Right ventricle myocardium superior (tissue), 1 donor: ENCODE measurements around the gene CSTPP1. TPM values are rescaled to one million over a fixed set of nuclear protein-coding genes. Genes with fewer than 3 reads are reported as not detected.

Experiments used
- ATAC-seq: fragments of 200-7000 bp; cut with Tn5 transposase; one replicate; pipeline ENCODE4 v1.9.1; 2020; ENCODE audit warnings: mild to moderate bottlenecking; ENCODE audit not compliant: poor library complexity
- DNase-seq: peaks from one replicate; pipeline ENCODE4 v3.0.0-alpha.2; 2020
- intact Hi-C: fragments of 100-400 bp; cut with DNase I; formaldehyde crosslinking; loops from one replicate; pipeline ENCODE4 v1.11.2; 2022
- total RNA-seq: library from RNA; stranded (reverse); fragmentation: NEBNext Ultra II Directional; extraction: Animal tissue kit (Norgen Biotek cat#: 25700); gene quantifications from one replicate; pipeline ENCODE4 v1.2.1, GENCODE V29; 2021
- donor health status: DM: no; HTN: yes; CAD: no; lungs with severe emphysema.

The CSTPP1 gene
- total RNA-seq, 1 donor from 2014 or later: 10.0 TPM

DNA sequence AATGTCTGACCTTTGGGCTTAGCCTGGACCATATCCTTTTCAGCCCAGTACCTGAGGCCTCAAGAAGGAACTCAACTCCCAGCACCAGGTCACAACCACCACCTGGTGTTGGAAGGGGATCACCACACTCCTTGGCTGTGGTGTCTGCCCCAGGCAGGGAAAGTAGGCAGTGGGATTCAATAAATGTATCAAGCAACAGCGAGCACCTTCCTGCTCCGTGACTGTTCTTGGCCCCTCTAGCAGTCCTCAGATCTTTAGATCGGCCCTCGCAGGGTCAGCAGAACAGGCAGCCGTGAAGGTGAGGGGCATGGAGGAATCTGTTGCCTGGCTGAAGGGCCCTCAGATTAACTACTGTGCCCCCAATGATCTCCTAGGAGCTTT is 224.2 kb downstream of the CSTPP1 start:
- DNase-seq (no peak), ATAC-seq (peak; percentile 1)
- intact Hi-C loops: no loop called here

DNA sequence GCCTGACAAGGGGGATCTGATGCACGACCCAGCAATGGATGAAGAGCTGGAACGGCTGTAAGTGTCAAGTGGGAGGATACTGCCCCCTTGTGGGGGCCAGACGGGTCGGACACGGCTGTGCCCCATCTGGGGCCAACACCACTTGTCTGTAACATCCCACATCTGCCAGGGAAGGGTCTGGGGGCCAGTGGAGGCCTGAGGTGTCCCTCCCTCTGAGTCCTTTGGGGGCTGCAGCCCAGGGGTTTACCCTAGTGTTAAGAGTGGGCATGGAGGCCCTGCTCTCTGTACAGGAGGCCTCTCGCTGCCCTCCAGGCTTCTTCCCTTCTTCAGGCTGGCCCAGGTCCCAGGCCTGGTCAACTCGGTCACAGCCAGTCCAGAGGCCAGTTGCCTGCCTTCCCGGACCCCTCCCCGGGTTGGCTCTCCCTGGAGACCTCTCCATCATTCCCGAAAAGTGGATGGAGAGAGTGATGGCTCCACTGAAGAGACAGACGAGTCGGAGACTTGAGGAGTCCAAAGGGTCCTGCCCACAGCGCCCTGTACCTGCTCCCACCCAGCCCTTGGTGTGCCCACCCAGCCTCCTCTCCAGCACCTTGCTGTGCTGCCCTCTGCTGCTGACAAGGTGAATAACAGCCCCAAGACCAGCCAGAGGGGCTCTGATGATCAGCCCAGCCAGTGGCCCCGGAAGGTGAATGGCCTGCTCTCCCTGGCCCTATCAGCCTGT is 224.7 kb downstream of the CSTPP1 start:
- intact Hi-C loops: no loop called here
- DNase-seq: peak; percentile 64
- ATAC-seq: peak; percentile 75

DNA sequence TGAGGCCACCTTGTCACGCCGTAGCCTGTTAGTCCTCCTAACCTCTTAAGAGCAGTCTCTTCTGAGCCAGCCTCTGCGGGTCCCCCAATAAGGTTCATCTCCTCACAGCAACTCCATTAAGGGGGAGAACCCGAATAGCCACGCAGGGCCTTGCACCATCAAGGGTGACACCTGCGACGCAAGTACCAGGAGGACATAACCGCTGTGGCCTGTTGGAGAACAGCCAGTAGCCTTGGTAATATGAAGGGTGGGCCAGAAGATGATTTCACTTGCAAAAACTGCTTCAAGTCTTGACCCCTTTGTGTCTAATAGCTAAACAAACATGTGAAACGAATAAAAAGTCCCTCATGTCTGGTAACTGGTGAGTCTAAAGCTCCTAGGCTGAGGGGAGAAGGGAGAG is 225.3 kb downstream of the CSTPP1 start:
- DNase-seq: no peak
- ATAC-seq: no peak
- intact Hi-C loops: no loop called here

DNA sequence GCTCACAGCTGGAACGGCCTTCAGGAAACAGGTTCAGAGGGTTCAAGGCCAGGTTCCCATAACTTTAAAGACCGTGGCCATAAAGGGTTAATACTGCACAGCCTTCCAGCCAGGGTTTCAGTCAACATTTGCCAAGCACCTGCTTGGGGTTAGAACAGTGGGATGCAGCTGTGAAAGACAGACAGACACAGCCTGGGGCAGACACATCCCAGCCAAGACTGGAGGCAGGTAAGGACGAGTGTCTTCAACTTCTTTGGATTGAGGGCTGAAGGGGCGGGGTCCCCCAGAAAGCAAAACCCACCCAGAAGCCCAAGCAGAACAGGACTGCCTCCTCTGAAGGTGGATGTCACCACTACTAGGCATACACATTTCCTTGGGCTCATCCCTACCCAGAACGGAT is 225.9 kb downstream of the CSTPP1 start:
- no peak for DNase-seq
- no peak for ATAC-seq
- intact Hi-C loops: no loop called here

DNA sequence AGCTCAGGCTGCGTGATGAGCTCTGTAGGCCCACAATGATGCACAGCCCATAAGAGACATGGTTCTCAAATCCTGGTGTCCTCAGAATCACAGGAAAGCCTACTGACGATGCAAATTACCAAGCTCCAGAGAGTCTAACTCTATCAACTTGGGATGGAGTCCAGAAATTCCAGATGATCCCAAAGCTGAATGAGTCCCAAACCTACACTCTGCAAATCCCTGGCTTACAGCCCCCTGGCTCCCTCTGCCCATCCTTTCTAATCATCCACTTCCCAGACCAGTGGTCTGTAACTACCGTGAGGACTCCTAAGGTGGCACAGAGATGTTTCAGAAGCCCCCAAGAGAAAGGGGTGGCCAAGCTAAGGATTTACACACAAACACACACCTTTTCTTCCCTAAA is 226.6 kb downstream of the CSTPP1 start:
- ATAC-seq (no peak), DNase-seq (no peak)
- intact Hi-C loops: no loop called here

DNA sequence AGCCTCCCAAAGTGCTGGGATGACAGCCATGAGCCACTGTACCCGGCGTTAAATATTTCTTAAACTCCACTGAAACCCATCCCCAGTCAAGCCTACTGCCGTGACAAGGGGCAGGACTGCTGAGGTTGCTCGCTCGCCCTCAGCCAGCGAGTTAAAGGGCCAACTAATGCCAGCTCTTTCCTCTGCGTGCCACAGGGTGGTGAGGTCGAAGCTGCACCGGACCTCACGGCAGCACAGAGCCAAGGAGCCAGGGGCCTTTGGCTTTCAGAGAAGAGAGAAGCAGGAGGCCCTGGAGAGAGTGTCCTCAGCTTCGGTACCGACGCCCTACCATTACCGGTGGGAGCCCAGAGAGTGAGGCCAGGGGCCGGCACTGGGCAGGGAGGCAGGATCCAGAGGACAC is 227.3 kb downstream of the CSTPP1 start:
- ATAC-seq: no peak

DNA sequence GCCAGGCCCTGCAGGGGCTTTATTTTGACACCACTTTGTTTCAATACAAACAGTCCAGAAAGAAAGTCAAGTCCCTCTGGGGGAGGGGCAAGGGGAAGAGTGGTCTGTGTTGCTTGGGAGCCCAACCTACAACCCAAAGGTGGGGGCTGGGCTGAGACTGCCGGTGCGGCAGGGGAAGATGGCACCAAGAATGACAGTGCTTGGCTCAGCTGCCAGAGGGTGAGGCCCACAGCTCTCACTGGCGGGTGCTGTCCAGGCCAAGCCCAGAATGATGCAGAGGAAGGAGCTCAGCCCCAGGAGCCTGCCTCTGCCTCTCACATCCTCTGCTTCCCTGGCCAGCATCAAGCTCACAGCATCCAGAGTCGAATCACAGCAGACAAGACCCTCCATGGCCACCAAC is 227.8 kb downstream of the CSTPP1 start:
- no peak for DNase-seq

More for the DNA sequence above, 227.3 kb downstream of the CSTPP1 start:
- no peak for DNase-seq
- intact Hi-C loops: no loop called here

DNA sequence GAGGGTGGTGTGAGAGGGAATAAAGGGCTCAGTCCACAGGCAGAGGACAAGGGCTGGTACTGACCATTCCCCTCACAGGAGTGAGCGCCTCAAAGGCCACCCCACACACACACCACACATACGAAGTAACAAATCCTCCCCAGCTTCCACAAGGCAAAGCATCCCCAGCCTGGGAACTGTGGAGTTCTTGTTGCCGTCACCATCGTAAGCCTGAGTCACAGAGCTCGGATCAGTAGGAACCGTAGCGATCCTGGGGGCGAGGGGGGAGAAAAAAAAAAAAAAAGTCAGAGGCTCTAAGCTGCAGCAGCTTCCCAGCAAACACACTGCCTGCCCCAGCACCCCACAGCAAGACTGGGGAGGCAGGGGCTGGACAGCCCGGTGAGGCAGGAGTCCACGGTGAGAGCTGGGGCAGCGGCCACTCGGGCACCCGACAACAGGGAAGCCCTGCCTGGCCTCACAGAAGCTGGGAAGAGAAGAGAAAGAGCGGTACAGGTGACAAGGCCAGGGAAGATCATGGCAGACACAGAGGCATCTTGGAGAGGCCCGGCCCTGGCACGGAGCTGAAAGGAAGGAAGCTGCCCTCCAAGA is 228.8 kb downstream of the CSTPP1 start:
- no peak for ATAC-seq
- no peak for DNase-seq
- intact Hi-C loops: no loop called here

More for the DNA sequence above, 227.8 kb downstream of the CSTPP1 start:
- no peak for ATAC-seq
- intact Hi-C loops: no loop called here

DNA sequence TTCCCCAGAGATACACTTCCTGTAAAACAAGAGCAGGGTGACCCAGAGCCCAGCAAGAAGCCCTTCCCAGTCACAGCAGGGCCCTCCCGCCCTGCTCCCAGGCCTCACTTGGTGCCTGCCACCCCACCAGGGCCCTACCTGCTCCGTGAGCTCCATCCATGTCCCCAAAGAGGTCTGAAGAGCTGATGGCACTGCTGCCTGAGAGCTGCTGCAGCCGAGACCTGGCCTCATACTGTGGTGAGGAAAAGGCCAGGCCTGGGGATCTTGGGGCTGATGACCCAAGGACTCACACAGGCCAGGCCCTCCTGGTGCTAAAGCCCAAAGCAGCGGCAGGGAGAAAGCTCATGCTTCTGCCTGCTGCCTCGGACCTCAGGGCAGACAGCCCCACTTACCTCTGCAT is 229.8 kb downstream of the CSTPP1 start:
- no peak for ATAC-seq
- no peak for DNase-seq
- intact Hi-C loops: no loop called here

DNA sequence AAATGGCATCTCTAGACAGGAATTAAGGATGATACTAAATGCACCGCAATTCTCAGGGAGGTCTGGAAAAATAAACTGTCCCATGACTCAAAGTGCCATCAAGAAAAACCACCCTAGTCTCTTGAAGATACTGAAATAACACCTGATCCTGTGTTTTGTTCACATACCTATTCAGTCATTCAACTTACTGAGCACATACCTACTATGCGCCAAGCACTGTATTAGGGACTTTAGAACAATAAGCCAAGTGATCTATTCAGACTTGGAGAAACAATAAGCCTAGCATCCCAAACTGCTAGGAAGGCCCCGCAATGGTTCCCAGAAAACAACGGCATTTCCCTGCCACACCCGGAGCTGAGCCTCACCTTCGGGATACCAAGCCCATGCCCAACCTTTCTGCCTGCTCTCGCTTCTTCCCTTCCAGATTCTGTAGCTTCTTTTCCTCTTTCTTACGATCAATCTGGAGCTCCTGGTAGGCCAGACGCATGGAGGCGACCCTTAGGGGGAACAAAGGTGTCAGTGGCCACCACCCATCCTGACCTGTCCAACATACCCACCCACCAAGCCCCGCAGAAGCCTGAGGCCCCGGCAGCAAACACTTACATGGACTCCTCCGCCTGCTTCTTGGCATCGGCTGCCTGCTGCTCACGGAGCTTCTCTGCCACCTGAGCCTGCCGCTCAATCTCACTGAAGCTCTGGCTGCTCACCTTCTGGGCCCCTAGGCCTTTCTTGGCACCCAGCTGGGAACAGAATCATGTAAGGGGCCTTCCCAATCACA is 234.7 kb downstream of the CSTPP1 start:
- intact Hi-C loops: no loop called here
- DNase-seq (no peak), ATAC-seq (no peak)

DNA sequence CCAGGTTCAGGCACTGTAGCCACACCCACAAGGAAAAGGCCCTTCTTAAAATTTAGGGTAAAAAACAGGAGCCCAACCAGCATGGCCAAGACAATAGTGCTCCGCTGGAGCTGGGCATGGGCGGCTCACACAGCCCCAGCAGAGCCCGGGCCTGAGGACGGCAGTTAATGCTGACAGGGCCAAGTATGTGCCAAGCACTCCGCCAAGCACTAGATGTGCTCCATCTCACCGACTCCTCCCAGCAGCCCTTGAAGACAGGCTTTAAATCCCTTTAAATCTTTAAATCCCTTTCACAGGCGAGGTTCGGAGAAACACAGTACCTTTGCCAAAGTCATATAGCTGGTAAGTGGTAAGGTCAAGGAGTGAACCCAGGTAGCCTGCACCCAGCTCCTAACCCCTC is 235.3 kb downstream of the CSTPP1 start:
- ATAC-seq: peak; percentile 23
- DNase-seq: no peak
- intact Hi-C loops: no loop called here

DNA sequence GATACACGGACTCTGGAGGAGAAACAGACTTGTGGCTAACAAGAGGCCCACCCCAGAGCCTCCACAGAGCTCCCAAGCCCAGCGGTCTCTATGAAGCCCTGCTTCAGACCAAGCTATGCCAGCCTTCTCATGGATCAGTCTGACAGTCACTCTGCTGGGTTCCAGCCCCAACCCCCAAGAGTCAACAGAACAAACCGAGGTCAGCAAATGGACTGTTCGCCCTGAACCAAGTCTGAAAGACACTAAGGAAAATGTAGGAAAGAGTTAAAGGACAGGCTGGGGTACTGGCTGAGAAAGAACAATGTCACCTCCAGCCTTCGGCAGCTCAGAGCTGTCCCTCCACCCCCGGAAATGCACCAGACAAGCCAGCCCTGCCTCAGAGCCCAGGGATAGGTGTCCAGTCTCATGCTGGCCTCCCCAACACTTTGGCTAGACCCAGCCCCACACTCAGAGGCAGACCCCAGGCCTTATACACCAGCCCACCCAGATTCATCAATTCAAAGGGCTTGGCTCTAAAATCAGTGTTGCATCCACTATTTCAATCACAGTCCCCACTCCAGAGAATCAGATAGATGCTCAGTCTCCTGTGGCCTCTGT is 236.3 kb downstream of the CSTPP1 start:
- no peak for ATAC-seq
- intact Hi-C loops: no loop called here
- no peak for DNase-seq

DNA sequence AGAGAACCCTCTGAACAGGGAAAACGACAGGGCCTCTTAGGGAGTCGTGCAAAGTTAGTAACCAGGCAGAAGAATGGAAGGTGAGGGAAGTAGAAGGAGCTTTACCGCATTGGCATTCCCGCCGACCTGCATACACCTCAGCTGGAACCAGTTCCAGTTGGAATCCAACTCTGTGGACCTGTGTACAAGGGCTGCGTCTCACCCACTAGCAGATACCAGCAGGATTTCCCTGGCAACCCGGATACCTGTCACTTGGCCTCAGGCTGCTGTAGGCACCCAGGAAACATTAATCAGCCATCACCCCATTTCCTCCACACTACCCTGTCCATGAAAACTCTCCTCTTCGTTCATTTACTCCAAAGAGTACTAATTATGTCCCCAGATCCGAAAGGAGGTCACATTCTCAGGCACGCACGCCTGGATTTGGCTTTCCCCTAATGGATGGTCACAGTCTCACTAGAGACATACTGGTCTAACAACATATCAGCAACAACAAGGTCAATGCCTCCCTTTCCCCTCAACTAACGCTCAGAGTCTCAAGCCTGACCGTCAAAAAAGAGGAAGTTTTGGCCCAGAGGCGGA is 239.3 kb downstream of the CSTPP1 start:
- intact Hi-C loops: loop anchor here (2.0 to 5.0 kb wide), 2 partner anchors 39 to 181 kb away; partner anchors contain the start of gene DDB2
- no peak for DNase-seq
- no peak for ATAC-seq

DNA sequence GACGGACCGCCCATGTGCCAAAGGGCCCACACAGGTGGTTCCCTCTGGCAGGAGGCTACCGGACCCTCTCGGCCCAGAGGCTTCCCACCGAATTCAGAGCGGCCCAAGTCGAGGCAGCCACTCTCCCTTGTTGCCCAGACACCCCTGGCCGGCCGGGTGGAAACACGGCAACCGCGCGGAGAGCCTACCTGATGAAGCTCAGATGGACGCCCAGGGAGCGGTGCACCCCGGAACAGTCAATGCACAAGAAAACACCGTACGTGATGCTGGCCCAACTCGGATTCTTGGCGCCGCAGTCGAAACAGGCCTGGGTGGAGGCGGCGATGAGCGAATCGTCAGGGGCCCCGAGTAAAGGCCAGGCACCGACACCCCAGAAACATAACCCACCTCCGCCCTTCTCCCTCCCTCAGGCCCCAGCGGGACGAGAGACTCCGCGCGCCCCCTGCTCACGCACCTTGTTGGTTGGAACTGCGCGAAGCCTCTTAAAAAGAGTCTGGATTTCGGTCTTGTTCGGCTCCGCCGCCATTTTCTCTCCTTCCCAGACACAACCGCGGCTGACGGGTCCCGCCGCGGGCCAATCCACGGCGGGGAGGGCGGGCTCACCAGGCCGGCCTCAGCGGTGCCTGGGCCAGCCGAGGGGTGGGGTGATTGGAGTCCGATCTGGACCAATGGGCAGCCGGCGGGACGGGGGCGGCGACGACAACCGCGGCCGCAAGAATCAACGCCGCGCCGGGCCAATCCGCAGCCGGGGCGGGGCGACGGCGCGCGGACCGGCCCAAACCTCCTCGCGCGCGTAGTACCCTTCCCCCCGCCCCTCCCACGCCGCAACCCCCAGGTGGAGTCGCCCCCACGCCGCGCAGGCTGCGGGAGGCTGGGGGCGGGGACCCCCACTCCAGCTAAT is 240.0 kb downstream of the CSTPP1 start, which contains the start of gene ARFGAP2:
TSS of gene ARFGAP2 (minus strand) at position 552 of the 901 bp plus-strand sequence. CDS start at position 526, 26 bp downstream.
- intact Hi-C loops: loop anchor here (2.0 to 5.0 kb wide), 2 partner anchors 38 to 181 kb away; partner anchors contain the start of gene DDB2
- ATAC-seq: peak; percentile 91
- DNase-seq: peak; percentile 98

DNA sequence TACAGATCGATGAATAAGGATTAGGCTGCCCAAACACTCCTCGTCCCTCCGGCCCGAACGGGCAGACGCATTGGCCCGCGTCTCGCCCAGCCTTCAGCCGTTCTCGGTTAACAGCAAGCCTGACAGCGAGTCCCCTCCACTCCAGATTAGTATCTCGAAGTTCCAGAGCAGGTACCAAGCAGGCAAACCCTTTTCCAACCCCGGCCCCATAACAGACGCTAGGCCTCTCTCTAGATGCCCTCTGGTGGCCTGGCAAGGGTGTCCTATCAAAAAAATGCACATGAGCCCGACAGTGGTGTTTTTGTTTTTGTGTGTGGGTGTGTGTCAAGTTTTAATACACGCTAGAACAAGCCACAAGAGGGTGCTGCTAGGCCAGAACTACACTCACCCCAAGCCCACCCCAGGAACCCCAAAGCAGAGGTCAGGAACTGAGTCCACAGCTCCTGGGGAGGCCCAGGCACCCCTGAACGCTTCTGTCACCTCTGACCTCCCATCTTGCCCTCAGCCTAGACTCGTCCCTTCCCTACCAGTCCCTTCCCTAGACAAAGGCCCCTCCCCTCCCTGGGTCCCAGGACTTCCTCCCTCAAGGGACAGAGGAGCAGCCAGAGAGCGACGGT is 240.8 kb downstream of the CSTPP1 start:
- intact Hi-C loops: loop anchor here (2.0 to 5.0 kb wide), 2 partner anchors 37 to 180 kb away; partner anchors contain the start of gene DDB2
- peak; percentile 60 for ATAC-seq
- peak; percentile 66 for DNase-seq

DNA sequence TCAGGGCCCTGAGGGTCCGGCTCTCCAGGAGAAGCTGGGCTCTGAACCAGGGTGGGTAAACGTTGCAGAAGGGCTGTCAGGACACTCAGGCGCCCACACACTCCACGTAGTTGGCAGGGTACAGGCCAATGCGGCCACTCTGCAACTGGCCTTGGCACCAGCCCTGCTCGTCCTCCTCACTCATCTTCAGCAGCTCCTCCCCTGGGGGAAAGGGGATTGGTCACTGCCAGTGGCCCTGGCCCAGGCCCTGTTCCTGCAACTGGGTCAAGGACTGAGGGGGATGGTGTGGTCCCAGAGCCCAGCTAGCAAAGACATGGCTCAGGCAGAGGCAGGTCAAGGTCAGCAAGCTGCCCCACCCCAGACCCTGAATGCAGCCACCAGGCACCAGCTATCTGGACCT is 241.3 kb downstream of the CSTPP1 start:
- peak; percentile 59 for DNase-seq
- intact Hi-C loops: loop anchor here (2.0 to 5.0 kb wide), 2 partner anchors 37 to 179 kb away; partner anchors contain the start of gene DDB2
- ATAC-seq: peak; percentile 21

DNA sequence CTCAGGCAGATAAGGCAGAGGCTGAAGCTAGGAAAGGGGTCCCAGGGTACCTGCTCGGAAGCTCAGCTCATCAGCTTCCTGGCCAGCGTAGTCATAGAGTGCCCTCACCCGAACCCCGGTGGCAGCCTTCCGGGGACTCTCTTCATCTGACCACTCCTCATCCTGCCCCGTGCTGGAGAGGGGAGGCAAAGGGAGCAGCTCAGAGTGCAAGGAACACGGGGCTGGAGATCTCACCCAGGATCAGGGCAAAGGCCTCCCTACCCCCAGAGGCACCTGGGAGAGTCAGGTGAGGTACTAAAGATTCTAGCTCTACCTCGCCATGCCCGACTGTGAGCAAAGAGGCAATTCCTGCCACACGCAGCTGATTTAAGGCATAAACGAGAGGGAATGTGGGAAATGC is 241.8 kb downstream of the CSTPP1 start:
- intact Hi-C loops: loop anchor here (5.0 kb wide), 1 partner anchor 179 kb away; no protein-coding TSS in a partner anchor
- DNase-seq: no peak
- no peak for ATAC-seq
